ENCODE results near the gene RBM19.
"Not testable (repeated sequence)": the region's sequence is repeated elsewhere in the genome, so short reads cannot be mapped to it uniquely, and the experiment has no call there.

The RBM19 gene

DNA sequence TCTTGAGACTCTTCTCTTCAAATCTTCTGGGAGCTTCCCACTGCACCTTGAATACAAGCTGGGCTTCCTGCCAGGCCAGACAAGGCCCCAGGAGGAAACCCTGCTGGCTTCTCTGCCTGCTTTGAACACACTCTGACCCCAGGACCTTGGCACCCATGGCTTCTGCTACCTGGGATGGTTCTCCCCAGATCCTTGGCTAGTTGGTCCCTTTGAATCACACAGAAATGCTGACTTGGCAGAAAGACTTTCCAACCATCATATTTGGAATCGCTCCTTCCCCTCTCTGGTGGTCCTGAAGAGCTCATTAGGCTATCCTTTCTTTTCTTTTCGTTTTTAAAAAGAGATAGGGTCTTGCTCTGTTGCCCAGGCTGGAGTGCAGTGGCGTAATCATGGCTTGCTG is 132.7 kb downstream of the RBM19 start:
- DNase-seq (ENCODE audit: low spot score) = no peak

DNA sequence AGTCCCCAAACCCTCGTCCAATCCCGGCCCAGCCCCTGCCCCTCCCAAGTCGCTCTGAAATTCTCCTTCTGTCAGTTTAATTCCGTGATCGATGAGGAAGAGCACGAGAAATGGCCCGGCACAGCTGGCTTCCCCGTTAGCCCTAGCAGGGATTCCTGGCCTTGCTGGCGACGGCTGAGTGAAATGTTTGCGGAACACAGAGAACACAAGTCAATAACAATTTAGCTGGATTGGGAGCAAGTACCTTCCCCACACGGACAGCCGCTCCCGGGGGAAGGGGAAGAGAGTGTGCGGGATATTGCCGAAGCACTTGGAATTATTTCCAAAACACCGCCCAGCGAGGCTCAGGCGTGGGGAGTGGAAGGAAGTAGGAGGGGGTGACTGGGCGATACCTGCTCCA is 134.6 kb downstream of the RBM19 start:
- DNase-seq (ENCODE audit: low spot score) = no peak

DNA sequence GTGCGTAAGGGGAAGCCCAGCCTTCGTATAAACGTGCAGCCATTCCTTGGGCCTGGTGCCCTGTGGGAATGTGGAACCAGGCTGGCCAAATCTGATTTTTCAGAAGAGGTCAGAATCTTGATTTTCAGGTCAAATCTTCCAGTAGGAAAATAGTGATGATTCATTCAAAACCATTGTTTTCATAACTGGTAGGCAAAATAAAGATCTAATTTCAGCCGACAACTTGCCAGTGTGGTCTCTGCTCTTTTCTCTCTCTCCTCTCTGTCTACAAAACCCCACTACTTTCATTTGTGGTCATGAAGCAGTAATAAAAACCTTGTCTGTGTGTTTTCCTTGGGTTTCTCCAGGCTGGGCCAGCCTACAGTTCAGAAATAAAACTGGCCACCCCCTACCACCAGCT is 135.1 kb downstream of the RBM19 start:
- no peak for DNase-seq (ENCODE audit: low spot score)

DNA sequence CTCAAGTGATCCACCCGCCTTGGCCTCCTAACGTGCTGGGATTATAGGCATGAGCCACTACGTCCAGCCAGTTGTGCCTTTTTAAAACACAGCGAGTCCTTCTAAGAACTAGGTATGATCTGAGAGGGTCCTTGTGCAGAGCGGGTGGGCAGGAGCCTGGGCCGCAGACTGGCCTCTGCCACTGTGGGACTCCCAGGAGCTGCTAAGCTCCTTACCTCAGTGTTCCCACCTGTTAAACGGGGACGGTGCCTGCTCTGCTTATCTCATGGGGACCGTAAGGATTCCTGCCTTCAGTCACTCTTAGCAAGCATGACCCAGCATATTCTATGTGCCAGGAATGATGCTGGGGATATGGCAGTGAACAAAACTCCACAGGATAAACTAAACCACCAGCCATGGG is 136.9 kb downstream of the RBM19 start:
- no peak for DNase-seq (ENCODE audit: low spot score)

DNA sequence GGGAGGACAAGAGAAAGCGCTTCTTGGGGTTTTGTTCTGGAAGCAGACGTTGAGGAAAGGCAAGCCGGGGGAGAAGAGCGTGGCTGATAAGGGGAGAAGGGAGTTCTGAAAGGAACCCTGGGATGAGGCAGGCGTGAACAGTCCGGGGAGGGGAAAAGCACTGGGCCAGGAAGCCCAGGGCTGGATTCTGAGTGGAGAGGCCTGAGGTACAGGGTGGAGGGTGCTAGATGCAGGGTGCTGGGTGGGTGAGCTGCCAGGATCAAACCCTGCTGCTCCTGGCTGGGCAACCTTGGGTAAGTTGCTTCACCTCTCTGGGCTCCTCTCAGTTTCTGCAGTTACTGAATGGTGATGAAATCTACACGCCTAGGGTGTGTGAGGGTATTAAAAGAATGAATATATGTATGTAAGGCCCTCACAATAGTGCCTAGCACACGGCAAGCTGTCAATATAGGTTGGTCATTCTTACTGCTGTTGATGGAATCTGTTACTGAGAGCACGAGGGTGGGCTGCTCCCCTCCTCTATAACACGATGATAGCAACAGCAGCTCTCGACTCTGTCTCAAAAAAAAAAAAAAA is 138.5 kb downstream of the RBM19 start:
- no peak for DNase-seq (ENCODE audit: low spot score)

DNA sequence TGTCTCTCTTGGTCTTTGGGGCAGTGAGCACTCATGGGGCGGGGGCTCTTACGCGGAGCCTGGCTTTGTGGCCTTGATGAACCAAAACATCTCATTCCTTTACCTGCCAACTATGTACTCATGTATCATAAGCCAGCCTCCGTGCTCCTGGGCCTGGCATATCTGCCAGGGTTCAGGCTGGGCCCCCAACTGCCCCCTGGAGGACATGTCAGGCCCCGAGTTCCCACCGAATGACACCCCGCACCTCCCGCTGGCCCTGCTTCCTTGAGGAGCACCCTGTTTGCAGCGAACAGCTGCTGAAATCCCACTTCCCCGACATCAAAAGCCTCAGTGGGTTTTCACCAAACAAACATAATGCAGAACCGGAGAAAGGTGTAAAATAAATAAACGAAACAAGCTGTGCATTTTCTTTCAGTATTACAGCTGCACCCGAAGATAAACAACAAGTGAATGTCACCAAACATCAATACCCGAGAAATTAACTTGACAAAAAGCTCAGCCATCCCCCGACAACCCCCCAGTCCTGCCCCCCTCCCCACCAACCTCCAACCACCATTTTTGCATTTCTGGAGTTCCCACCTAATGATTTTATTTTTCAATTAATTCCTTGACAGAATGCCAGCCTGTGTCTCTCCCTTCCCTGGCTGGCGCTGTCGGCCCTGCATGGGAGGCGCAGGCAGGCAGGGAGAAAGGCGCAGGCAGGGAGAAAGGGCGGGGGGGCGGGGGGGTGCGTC is 139.2 kb downstream of the RBM19 start:
- no peak for DNase-seq (ENCODE audit: low spot score)

DNA sequence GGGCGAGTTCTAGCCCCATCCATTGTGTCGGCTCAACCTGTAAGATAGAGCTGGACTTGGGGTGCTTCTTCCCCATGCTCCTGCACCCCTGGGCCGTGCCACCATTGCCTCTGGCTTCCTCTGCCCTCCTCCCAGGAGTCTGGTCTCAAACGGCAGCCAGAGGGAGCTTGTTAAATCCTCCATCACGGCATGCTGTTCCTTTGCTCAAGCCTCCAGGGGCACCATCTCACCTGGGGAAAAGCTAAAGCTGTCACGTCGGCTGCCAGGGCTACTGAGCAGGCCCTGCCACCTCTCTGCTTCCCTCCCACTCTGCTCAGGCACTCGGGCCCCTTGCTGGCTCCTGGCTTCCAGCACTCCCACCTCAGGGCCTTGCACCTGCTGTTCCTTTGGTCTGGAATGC is 140.4 kb downstream of the RBM19 start:
- DNase-seq (ENCODE audit: low spot score) = no peak

DNA sequence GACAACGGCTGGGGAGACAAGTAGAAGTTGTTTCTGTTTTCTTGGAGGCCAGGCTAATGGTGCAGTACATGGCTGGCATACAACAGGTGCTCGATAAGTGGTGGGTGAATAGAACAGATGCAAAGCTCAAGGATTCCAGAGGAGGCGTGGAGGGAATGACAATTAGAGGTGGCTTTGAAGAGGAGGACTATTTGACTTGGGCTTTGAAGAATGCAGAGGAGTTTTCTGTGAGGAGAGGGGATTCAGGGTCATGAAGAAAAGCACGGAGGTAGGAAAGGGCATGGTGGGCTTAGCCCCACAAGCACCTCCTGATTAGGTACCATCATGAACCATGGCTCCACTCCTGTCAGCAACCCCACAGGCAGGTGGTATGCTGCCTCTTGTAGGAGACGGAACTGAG is 142.3 kb downstream of the RBM19 start:
- no peak for DNase-seq (ENCODE audit: low spot score)

DNA sequence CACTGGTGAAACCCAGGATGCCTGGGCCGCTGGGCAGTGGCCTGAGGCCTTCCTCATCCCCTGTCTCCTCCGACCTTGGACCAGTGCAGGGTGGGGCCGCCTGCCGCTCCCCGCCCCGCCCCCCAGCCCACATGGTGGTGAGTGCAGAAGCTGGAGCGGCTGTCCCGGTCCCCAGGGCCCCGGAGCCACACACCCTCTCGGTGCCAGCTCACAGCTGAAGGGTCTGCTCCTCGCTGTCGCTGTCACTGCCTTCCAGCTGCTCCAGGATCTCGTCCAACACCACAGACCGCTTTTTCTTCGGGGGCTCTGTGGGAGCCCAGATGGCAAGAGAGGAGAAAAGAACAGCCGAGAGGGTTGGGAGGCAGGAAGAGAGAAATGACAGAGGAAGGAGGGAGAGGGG is 143.1 kb downstream of the RBM19 start:
- DNase-seq (ENCODE audit: low spot score) = no peak

DNA sequence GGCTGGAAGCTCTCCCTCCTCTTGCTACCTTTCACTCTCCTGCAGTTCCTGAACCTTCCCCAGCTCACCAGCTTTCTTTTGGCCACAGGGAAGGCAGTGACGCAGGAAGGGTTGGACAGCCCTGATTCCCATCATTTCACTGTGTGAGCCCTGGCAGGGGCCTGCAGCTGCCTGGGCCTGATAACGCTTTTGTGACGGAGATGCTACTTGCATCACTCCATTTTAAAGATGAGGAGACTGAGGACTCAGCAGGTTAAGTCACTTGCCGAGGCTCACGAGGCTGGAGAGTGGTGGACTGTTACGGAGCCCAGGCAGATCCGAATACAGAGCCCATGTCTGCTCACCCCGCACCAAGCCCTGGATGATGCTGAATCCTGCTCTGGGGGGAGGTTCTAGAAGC is 145.3 kb downstream of the RBM19 start:
- no peak for DNase-seq (ENCODE audit: low spot score)

DNA sequence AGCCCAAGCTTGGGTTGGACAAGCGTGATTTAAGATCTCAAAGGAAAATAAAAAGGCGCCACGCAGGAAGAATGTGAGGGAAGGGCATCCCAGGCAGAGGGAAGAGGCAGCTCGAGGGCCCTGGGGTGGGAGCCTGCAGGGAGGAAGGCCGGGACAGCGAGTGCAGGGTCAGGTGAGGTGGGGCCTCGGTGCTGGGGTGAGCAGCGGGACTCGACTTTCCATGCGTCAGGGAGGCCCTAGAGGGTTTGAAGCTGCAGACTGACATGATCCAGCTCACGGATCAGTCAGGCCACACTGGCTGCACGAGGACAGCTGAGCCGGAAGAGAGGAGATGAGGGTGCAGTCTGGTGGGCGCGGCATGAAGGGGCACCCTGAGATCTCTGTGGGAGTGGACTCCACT is 145.8 kb downstream of the RBM19 start:
- no peak for DNase-seq (ENCODE audit: low spot score)

DNA sequence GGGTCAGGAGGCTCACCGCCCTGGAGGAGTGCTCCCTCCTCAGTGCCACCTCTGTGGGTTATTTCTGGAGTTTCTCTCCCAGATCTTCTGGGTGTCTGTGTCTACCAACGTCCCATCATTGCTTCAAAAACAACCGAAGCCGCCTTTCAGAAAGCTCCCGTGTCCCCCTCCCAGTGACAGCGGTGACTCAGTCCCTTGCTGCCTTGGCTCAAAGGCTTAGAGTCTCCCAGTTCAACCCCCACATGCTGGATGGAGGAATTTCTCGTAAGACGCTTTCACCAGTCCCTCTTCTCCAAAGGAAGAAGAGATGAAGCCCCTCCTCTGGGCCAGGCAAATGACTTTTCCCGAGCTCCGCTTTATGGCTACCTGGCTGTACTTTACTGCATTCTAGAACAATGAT is 146.6 kb downstream of the RBM19 start:
- DNase-seq (ENCODE audit: low spot score) = no peak

DNA sequence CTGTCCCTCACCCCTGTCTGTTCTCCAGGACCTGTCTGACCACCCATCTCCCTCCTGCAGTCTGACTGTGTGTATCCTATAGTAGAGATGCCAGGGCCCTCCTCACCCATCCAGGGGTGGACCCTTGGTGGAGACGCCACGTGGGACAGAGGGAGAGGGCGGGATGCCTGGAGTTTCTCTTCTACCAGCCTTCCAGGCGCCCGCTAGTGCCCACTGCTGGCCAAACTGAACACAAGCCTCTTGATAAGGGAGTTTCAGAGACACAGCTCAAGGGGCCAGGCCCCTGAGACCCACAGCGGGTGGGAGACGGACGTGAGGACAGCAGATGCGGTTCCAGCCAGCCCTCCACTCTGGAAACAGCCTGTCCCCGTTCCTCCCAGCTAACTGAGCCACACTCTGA is 147.3 kb downstream of the RBM19 start:
- no peak for DNase-seq (ENCODE audit: low spot score)

DNA sequence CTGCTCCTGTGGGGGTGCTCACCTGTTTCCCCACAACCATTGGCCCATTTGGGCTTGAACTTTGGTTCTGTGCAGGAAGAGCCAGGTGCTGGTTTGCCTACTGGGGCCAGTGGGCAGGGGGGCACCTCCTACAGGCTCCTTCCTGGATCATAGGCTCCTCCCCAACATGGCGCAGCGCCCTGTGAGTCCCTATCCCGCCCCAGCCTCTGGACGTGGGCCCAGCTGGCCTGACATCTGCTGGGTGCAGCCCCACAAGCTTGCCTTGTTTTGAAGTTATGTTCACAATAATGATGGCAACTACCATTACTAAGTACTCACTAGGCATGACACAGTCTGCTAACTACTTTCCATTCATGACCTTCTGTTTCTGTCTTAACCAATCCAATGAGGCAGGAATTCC is 147.8 kb downstream of the RBM19 start:
- DNase-seq (ENCODE audit: low spot score) = no peak

DNA sequence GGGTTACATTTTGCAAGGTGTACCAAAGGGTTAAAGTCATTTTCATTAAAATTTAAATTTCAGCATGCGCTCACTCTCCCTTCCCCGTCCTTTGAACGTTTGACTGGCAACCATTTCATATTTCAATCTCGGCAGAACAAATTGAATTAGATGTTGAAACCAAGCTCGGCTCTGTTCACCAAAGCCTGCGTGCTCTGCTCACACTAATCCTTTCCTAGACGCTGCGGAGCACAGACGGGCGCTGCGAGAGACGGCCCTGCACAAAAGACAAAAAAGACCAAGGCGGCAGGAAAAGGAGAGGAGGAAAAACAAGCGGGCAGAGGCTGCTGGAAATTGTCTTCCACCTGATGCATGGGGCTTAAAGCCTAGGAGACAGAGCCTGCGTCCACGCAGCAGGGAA is 149.3 kb downstream of the RBM19 start:
- no peak for DNase-seq (ENCODE audit: low spot score)

DNA sequence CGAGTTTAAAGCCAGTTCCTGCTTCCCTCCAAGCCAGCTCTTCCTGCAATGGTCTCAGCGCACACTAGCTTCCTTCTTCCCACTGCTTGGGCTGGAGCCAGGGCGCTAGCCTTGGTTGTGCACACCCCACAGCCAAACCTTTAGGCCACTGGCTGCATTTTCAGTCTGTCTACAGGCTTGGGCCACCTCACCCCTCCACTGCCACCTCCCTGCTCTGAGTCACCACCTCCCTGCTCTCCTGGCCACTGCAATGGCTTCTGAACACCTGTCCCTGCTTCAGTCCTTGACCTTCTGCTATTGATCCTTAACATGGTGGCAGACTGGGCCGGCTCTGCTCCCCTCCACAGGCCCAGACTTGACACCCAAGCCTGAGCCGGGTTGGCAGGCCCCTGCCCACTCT is 151.1 kb downstream of the RBM19 start:
- DNase-seq (ENCODE audit: low spot score) = no peak

DNA sequence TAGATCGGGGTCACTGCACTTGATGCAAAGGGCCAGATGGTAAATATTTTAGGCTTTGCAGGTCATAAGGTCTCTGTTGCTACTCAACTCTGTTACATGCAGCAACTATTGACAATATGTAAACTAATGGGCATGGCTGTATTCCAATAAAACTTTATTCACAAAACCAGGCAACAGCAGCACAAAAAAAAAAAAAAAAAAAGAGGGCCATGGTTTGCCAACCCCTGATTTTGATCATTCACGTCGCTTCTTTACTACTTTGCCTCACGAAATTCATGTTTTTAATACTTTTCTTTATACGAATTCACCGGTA is 152.9 kb downstream of the RBM19 start:
- DNase-seq (ENCODE audit: low spot score) = no peak

DNA sequence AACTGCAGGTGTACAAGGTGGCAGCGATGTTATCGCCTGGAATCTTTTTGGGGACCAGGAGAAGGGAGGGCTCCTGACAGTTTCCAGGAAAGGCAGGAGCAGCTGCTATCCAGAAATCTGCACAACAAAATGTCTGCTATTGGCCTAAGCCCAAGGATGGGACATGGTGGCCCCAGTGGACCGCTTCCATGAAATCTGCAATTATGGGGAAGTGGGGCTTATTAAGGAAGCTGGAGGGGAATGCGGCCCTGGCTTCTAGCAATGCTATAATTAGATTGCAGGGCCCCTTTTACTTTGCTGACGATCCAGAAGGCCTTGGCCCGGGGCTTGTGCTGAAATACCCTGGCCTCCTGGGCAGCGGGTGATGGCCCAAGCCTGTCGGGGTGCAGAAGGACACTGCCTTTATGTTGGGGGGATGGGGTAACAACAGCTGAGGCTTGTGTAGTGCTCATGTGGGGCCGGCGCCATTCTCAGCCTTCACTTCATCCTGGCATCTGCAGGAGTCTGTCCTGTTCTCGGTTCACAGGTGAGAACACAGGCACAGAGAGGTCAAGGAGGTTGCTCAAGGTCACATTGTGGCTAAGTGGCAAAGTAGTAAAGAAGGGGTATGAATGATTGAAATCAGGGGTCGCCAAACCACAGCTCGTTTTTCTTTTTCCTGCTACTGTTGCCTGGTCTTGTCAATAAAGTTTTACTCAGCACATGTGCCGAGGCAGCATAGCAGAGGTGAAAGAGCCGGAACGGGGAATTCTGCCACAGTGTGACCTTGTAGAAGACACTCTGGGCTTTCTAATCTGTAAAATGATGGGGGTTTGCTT is 153.5 kb downstream of the RBM19 start:
- no peak for DNase-seq (ENCODE audit: low spot score)

DNA sequence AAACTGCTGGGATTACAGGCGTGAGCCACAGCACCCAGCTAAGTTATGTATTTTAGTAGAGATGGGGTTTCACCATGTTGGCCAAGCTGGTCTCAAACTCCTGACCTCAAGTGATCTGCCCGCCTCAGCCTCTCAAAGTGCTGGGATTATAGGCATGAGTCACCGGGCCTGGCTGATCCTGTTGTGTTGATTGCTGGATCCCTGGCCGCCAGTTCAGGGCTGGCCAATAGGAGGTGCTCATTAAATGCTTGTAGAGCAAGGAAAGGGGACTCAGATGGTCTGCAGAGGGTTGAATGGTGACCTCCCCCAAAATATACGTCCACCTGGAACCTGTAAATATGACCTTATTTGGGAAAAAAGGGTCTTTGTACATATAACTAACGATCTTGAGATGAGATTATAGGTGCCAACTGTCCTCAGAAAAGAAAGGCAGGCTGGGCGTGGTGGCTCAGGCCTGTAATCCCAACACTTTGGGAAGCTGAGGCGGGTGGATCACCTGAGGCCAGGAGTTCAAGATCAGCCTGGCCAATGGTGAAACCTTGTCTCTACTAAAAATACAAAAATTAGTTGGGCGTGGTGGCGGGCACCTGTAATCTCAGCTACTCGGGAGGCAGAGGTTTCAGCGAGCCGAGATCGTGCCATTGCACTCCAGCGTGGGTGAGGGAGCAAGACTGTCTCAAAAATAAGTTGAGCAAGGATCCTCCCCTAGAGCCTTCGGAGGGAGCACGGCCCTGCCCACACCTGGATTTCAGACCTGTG is 156.5 kb downstream of the RBM19 start:
- DNase-seq (ENCODE audit: low spot score) = not testable (repeated sequence)

DNA sequence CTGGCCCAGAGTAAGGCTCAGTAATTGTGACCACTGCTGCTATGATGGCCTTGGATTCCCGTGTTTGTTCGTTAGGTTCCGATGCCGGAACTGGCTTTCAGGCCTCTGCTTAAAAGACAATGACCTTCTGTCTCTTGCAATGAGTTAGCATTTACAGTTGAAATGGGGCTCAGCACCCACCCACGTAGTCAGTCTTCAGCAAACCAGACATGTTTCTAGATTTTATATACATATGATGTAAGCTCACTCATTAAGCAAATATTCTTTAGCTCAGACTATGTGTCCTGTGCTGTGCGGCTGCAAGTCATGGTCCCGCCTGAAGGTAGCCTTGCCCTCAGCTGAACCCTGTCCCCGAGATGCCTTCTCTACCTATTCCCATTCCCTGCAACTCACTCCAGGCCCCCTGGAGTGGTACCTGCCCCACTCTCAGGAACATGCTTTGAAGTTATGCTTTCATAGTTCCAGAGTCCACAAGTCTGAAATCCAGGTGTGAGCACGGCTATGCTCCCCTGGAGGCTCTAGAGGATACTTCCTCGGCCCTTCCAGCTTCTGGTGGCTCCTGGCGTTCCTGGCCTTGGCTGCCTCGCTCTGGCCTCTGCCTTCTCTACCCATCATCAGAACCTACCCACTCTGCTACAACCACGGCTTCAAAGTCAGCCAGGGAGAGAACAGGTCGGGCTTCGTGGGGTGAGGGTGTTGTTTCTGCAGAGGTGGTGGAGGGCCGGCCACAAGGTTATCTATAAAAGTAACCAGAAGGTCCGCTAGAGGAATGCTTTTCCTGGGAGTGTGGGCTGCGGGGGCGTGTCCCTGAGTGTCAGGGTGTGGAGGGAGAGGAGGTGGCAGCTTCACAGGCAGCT is 157.8 kb downstream of the RBM19 start:
- no peak for DNase-seq (ENCODE audit: low spot score)

DNA sequence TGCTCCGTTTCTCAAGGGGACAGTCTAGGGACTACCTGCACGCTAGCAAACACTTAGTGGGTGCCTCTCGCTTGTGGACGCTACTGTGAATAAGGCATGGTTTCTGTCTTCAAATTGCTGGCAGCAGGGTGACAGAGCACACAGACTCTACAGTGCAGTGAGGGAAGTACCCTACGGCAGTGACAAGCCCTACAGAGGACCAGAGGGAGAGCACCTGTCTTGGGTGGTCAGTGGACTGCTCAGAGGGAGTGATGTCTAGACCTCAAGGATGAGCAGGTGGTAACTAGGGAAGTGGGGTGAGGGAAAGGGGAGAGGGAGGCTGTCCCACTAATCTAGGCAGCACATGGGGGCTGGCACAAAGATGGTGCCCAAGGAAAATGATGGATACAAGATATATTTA is 160.5 kb downstream of the RBM19 start:
- no peak for DNase-seq (ENCODE audit: low spot score)
